Measurements from ENCODE around the gene KRT17.
"Not testable (repeated sequence)": the region's sequence is repeated elsewhere in the genome, so short reads cannot be mapped to it uniquely, and the experiment has no call there.

Gene KRT17

DNA sequence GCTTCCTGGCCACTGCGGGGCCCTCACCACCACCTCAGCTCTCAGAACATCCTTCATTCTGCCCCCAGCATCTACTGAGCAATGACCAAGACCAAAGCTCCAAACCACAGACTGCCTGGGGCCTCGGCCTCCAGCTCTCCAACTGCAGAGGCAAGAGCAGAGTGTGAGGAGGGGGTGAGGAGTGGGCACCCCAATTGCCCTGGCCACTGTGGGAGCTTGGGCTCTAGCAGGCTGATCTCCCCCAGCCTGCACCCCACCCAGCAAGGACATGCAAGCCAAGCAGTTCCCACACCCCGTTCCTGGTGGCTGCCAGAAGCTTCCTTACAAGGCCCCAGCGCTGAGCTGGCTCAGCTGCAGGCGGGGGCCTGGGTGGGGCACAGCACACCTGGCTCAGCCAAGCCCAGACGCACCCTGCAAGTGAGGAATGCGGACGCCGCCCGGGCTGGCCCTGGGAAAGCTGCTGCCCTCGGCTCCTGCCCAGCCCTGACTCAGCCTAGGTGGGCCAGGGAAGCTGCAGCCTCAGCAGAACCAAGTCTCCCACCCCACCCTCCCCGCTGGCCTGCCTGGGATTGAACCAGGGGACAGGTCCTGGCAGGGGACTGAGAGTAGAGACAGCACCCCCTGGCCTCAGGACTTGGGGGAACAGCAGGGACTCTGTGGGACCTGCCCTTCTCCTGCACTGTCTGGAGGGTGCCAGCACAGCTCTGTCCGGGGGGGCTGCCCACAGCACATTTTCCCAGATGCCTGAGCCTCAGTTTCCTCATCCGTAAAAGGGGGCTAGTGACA lies 29.7 kb upstream of the KRT17 start:
- no peak for DNase-seq

DNA sequence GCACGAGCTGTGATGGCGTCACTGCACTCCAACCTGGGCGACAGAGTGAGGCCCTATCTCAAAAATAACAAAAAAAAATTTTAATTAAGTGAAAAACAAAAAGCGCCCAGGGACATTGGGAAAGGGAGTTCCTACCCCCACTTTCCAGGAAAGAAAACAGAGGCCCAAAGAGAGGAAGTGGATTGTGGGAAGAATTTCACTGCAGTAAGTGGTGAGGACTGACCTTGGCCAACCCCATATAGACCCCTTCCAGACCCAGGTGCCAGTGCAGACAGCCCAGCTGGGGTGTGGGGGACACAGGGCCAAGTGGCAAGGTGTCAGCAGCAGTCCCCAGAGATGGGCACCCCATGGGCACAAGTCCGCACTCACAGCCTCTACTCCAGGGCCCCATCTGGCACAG lies 29.0 kb upstream of the KRT17 start:
- no peak for DNase-seq

DNA sequence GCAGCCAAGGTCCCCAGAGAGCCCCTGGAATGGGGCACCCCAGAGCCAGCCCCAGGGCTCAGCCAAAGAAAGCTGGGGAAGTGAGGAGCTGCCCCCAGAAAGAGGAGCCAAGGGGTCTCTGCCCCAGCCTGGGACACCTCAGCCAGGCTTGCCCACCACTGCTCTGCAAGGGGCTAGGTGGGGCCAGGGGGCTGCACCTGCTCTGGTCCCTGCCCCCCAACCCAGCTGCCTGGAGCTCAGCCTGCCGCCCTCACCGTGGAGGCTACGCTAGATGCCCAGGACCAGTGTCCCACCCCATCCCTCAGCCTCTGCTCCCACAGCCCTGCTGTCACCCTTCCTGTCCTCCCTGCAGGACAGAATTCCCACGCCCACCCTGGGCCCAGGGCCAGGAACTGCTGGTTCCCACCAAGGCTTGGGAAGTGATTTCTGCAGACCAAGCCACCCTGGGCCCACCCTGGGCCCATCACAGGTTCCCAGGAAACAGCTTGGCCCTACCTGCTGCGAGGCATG lies 28.1 kb upstream of the KRT17 start:
- no peak for DNase-seq

DNA sequence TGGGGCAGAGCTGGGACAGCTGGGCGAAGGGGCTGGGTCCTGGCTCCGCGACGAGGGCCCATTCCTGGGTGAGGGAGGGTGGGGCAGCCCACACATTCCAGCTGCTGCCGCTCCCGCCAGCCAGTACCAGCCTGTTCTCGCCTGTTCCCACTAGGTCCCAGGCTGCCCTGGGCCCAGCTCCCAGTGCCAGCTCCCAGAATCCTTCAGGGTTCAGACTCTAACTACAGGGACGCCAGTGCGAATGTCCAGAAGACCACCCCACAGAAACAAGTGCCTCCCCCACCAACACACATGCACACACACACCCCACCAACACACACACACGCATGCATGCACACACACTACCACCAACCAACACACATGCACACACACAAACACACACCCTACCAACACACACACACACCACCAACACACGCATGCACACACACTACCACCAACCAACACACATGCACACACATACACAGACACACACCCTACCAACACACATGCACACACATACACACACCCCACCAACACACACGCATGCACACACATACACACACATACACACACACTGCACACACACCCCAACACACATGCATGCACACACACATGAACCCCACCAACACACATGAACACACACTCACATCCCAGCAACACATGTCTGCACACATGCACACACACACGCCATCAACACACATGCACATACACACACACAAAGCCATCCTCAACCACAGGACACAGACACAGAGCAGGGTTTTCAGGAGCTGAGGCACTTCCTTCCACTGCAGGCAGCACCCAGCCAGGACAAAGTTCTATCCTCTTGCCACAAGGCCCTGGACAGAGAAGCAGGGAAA lies 27.5 kb upstream of the KRT17 start:
- no peak for DNase-seq

DNA sequence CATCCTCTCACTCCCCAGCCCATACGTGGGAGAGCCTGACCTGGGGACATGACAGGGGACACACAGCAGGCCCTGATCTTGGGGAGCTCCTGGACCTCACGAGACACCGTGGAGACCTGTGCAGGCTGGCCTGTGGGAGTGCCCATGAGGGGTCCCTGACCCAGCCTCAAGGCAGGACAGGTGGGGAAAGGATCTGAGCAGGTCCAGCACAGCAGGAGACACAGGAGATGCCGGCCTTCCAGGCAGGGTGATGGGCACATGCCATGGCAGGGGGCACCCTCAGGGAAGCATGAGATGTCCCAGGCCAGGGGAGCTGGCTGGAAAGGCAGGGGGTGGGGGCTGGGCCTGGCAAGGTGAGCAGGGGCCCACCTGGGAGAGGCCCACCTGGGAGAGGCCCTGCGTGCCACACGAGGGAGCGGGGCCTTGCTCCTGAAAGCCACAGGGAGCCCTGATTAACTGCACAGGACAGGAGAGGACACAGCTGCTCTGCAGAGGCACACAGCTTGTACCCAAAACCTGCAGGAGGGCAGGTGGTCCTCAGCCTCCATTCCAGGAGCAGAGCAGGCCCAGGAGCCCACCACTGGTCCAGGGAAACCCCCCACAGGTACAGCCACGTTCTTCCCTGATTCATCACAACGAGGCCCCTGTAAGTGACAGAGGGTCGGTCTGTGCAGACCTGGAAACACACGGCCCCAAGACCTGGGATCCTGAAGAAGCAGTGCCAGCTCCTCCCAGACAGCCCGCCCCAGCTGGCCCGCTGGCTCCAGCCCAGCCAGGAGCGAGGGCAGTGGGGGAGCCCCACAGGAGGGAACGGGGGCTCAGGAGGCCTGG lies 26.6 kb upstream of the KRT17 start:
- no peak for DNase-seq

DNA sequence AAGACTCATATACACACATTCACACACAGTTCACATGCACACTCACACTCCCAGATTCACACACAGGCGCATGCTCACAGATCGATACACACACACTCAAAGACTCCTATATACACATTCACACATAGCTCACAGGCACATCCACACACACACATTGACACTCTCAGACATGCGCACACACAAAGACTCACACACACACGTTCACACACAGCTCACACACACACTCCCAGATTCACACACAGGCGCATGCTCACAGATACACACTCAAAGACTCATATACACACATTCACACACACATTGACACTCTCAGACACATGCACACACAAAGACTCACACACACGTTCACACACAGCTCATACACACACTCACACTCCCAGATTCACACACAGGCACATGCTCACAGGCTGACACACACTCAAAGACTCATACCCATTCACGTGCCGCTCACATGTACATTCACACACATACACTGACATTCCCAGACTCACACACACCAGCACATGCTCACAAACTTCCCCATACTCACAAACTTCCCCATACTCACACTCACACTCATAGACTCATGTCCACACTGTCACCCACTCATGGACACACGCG lies 25.6 kb upstream of the KRT17 start:
- DNase-seq = no peak

DNA sequence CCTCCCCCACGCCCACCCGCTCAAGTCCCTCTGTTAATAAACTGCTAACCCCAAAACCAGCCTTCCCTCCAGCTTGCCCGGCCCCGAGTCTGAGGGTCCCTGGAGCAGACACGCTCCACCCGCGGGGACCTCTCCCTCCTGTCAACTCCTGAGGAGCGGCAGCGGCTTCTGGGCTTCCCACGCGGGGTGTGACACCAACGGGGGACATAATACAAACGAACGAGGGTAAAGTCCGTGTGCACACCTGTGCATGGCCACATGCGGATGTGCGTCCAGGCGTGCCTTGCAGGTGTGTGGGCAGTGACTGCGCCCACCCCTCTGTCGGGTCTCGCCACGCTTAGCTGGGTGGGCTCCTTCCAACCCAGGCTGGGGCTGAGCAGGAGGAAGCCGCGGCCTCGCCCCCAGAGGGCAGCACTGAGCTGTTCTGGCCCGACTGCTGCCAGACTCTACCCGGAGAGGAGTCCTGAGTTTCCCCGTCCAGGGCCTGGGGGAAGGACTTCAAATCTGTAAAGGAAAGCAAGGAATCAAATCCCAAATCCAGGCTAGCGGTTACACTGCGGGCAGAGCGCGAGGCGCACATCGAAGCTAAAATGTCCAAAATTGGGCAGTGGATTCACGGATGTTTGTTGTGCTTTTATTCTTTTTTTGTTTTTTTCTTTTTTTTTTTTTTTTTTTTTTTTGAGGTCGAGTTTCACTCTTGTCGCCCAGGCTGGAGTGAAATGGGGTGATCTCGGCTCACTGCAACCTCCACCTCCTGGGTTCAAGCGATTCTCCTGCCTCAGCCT lies 24.2 kb upstream of the KRT17 start:
- peak; percentile 76 to 84 for DNase-seq

DNA sequence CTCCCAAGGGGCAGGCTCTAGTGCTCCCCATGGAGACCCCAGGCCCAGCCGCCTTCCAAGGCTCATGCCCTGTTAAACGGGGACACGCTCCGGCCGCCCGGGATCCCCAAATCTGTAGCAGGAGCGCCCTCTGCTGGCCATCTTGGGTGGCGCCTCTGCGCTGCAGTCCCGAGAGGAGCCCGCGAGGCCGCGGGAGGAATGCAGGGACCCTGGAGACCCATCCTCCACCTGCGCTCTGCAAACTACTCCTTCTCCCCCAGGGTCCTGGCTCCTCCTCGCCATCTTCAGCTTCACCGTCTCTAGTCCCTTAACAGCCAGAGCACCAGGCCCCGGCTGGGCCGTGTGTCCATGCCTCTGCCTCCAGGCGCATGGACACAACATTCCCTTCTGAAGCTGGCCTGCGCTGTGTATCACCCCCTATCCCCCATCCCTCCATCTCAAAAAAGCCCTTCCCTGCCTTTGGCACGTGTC lies 23.6 kb upstream of the KRT17 start:
- DNase-seq = peak; percentile 83 to 90

DNA sequence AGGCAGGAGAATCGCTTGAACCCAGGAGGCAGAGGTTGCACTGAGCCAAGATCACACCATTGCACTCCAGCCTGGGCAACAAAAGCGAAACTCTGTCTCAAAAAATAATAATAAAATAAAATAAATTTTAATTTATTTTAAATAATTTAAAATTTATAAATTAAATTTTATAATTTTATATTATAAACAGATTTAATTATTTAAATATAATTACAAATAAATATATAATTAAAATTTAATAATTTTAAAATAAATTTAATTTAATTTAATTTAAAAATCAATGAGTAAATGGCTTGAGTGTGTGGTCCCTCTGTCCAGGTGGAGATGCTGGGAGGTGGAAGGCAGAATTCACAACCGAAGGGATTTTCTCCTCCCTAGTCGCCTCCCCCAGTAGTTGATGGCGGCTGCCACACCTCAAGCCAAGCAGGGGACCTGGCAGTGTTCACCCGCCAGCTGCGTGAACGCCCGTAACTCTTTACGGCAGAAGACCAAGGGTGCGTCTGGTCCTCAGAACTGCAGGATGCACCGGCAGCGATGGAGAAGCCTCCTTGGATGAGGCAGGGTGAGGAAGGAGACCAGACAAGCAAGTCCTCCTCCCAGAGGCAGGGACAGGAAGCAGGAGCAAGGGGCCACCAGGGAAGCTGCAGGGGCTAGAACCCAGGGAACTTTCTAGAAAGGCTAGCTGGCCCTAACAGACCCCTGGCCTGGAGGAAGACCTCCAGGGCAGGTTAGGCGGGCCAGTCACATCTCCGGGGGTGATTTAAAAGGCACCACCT lies 22.9 kb upstream of the KRT17 start:
- DNase-seq = no peak

DNA sequence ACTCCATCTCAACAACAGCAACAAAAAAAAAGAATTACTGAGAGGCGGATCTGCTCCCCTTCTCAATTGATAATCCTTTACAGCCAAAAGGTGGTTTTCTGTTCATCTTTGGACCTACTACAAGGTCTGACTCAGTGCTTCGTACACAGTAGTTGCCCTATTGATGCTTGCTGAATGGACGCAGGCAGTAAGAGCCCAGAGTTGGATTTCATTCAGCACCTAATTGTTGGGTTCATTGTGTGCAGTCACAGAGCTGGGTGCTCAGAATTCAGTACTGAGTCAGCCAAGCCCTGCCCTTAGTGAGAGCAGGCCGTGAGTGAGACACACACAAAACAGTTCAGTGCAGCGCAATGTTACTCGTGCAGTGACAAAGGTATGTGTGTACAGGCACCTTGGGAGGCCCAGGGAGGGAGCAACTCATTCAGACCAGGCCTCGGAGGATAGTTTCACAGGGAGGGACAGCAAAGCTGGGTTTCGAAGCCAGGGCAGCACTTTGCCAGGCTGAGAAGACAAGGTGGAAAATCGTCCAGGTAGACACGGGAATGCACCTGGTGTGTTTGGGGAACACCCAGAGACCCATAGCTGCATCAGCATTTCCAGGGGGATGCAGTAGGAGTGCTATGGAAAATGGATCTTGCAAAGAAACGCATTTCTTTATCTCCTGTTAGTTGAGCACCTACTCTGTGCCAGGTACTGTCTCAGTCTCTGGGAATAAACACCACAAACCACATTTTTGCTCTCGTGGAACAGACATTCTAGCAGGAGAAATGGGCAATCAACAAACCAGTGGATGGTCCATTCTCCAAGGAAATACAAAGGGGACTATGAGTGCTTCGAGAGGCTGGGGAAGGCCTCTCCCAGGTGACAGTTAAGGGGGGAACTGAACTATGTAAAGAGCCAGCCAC lies 18.1 kb upstream of the KRT17 start:
- DNase-seq = no peak

DNA sequence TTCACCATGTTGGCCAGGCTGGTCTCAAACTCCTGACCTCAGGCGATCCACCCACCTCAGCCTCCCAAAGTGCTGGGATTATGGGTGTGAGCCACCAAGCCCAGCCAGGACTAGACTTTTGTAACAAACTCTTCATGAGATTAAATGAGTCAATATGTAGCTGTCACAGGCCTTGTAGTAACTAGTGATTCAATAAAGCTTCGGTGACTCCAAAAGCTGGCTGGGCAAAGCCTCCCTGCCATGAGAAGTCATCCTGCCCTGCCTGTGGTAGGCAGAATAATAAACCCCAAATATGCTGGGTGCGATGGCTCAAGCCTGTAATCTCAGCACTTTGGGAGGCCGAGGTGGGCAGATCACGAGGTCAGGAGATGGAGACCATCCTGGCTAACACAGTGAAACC lies 16.2 kb upstream of the KRT17 start:
- DNase-seq = not testable (repeated sequence)

DNA sequence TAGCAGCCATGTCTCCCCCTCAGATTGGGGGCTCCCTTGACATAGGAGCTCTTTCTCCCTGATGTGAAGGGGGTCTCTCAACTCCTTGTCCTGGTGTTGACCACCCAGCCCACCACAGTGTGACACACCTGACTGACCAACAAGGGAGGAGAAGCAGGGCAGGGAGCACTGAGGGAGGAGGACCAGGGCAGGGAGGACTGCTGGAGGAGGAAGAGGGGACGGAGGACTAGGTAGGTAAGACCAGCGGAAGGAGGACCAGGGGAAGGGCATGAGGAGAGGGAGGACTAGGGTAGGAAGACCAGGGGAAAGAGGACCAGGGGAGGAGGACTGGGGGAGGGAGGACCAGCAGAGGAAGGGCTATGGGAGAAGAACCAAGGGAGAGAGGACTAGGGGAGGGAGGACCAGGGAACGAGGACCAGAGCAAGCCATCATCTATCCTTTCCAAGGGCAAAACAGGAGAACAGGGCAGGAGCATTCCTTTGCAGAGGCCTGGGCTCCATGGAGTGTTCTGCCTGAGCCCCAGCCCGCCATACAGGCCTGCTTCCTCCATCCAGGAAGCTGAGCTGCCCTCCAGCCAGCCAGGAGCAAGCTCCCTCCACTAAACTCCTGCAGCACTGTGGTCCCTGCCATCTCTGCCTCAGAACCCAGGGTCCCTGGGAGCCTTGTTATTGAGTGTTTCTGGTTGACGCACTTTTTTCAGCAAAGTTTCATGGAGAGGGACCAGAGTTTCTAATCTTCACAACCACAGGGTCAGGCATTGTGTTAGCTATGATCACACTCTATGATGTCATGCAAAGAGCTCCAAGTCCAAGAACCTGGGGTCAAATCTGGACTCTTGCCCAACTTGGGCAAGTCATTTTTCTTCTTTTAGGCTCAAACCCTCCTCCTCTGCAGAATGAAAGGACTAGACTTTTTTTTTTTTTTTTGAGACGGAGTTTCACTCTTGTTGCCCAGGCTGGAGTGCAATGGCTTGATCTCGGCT lies 15.4 kb upstream of the KRT17 start:
- DNase-seq = no peak

DNA sequence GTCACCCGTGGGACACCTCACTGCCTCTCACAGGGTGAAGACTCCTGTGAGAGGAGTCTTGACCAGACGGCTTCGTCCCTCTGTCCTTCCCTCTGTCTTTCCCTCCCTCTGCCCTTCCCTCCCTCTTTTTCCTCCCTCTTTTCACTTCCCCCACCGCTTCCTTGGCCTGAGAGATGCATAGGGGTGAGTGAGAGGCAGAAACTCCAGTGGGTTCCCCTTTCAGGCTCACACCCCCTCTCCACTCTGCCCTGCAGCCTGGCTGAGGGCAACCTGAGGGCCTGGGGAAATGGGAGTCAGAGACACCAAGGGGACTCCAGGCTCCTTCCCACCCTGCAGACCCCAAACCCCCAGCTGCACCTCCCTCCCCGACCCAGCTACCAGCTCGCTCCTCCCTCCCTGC lies 14.6 kb upstream of the KRT17 start:
- no peak for DNase-seq

DNA sequence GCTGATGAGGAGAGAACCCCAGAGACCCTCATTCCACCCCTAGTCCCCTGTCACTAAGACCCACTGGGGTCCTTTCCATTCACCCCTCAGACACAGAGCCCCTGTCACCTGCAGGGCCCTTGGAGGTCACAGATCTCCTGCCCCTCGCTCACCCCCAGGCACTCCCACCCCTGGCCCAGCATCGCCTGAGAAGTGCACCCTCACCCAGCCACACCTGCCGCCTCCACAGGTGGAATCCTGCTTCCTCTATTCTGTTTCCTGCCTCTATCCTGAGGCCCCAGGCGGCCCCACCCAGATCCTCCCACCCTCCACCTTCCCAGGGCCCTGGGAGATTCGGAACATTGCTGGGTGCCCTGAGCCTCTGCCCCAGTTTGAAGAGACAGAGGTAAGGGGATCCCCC lies 13.8 kb upstream of the KRT17 start:
- no peak for DNase-seq

DNA sequence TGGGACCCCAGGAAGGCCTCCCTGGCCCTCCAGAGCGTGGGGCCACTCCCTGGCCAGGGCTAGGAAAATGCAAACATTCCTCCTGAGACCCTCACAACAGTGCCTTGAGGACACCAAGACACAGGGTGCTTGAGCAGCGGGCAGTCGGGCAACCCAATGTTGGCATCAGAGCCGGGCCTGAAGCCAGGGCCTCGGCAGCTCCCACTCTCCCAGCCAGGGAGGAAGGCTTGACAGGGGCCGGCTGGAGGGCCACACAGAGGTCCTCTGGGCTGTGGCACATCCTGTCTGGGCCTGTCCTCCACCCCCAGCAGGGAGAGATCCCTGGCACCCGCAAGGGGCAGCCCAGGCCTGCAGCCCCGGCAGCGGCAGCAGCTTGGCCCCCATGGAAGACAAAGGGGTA lies 12.3 kb upstream of the KRT17 start:
- no peak for DNase-seq

DNA sequence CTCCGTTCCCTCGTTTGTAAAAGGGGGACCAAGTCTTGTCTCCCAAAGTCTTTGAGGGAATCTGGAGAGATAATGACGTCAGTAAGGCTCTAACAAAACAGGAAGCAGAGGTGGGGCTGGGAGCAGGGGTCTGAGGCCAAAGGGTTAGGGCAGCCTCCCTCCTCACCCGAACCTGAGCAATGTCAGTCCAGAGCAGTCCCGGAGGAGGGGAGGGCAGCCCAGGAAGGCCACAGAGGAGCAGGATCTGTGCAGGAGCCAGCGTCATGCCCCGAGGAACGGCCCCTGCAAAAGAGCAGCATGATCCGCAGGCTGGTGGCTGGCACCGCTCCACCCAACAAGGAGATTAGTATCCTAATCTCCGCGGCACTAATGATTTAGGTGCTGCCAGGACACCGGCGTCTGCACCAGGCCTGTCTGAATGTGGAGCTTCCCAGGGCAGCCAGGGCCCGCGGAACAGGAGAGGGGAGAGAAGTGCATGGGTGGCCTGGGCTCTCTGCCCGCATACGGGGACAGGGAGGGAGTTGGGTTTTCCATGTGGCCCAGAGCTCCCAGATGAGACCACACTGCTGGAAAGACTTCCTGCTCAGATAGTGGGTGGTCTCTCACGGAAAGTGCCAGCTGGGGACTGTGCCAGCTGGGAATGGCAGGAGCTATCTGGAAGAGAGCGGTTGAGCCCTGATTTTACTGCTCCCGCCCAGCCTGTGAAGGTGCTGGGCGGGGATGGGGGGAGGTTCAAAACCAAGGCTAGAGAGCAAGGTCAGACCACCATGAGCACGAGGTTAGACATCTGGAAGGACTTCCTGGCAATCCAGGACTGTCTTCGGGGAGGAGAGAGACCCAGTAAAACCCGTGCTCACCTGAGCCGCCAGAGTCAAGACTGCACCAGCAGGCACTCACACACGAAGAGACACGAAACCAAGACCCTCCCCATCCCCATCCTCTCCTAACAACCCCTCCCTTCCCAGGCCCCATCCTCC lies 11.0 kb upstream of the KRT17 start:
- no peak for DNase-seq

DNA sequence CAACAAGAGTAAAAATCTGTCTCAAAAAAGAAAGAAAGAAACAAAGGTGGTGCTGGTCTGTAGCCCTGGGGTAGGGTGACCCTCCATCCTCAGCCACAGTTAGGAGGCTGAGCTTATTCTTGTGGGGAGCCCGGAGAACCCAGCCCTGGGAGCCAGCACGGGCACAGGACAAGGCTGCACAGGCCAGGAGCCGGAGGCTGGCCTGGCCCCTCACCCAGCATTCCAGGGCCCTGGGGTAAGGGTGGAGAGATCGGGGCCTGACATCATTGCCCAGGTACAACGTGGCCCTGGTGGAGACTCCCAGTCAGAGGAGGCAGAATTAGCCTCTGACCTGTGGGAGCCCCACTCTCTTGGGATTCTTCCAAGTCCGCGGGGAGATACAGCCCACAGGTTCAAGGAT lies 10.3 kb upstream of the KRT17 start:
- DNase-seq = no peak
